Neural cell (in vitro differentiated cells): ENCODE data around the gene RNASE13.

Experiments used
- CTCF ChIP-seq: fragments of 450-650 bp; IDR thresholded peaks from 2 replicates; pipeline ENCODE4 v1.5.1; 2014; ENCODE audit warnings: antibody characterized with exemption, mild to moderate bottlenecking, moderate library complexity; ENCODE audit not compliant: poor library complexity, severe bottlenecking
- POLR2AphosphoS5 ChIP-seq: IDR thresholded peaks from 2 replicates; pipeline ENCODE4 v1.6.1; 2012

GRCh38 chr14:21034707-21035106, at the start of gene RNASE13:
- no peak for TF ChIP-seq CTCF
- no peak for TF ChIP-seq POLR2AphosphoS5
